GM23338 (cell line): ENCODE measurements around the gene GNB1L. TPM values are rescaled to one million over a fixed set of nuclear protein-coding genes. Genes with fewer than 3 reads are reported as not detected.

Experiments
- ATAC-seq: fragments of 200-7000 bp; cut with Tn5 transposase; 3 replicates; pipeline ENCODE4 v1.9.1; 2020
- DNase-seq: peaks from one replicate; pipeline ENCODE4 v3.0.0-alpha.2; 2015; ENCODE audit warnings: low spot score
- H2AFZ ChIP-seq: fragments of 200-600 bp; sonication (generic); 2 replicates; pipeline ENCODE4 v1.8.0; 2016; ENCODE audit warnings: antibody characterized with exemption, mild to moderate bottlenecking, moderate library complexity
- H3F3A ChIP-seq: fragments of 200-600 bp; sonication (generic); replicated peaks from 2 replicates; pipeline ENCODE4 v1.8.0; 2017; ENCODE audit warnings: antibody characterized with exemption, mixed run types, low read depth
- H3K27ac ChIP-seq: fragments of 200-600 bp; sonication (generic); 2 replicates; pipeline ENCODE4 v1.6.1; 2016; ENCODE audit warnings: low read depth
- H3K27me3 ChIP-seq: fragments of 200-600 bp; sonication (generic); 2 replicates; pipeline ENCODE4 v1.8.0; 2016; ENCODE audit warnings: mild to moderate bottlenecking, mixed run types, moderate library complexity; ENCODE audit not compliant: insufficient read depth
- H3K36me3 ChIP-seq: fragments of 200-600 bp; sonication (generic); 2 replicates; pipeline ENCODE4 v1.8.0; 2016; ENCODE audit warnings: mild to moderate bottlenecking; ENCODE audit not compliant: insufficient read depth
- H3K4me1 ChIP-seq: fragments of 200-600 bp; sonication (generic); 2 replicates; pipeline ENCODE4 v1.8.0; 2016; ENCODE audit warnings: mild to moderate bottlenecking, moderate library complexity; ENCODE audit not compliant: insufficient read depth
- H3K4me2 ChIP-seq: fragments of 200-600 bp; sonication (generic); 2 replicates; pipeline ENCODE4 v1.7.1; 2017; ENCODE audit warnings: mixed run types
- H3K4me3 ChIP-seq: fragments of 200-600 bp; sonication (generic); 2 replicates; pipeline ENCODE4 v1.6.1; 2016; ENCODE audit warnings: mixed run types
- H3K79me2 ChIP-seq: fragments of 200-600 bp; sonication (generic); replicated peaks from 2 replicates; pipeline ENCODE4 v1.8.0; 2017; ENCODE audit warnings: mild to moderate bottlenecking; ENCODE audit not compliant: insufficient read depth
- H3K9me2 ChIP-seq: fragments of 200-600 bp; sonication (generic); 2 replicates; pipeline ENCODE4 v1.8.0; 2017; ENCODE audit not compliant: insufficient read depth
- H4K20me1 ChIP-seq: fragments of 200-600 bp; sonication (generic); replicated peaks from 2 replicates; pipeline ENCODE4 v1.8.0; 2017; ENCODE audit warnings: mild to moderate bottlenecking; ENCODE audit not compliant: insufficient read depth
- H3K27ac Mint-ChIP-seq: 2 replicates; pipeline ENCODE4 v1.8.0; 2020; ENCODE audit warnings: inconsistent platforms, mild to moderate bottlenecking, moderate library complexity, mixed read lengths
- H3K27me3 Mint-ChIP-seq: 3 replicates; pipeline ENCODE4 v1.8.0; 2022; ENCODE audit warnings: low read depth, mild to moderate bottlenecking, moderate library complexity, mixed read lengths, inconsistent platforms; ENCODE audit not compliant: insufficient read depth, poor library complexity
- H3K36me3 Mint-ChIP-seq: 3 replicates; pipeline ENCODE4 v1.8.0; 2021; ENCODE audit warnings: low read depth, mild to moderate bottlenecking, inconsistent platforms, moderate library complexity, mixed read lengths
- H3K4me1 Mint-ChIP-seq: 3 replicates; pipeline ENCODE4 v1.8.0; 2020; ENCODE audit warnings: mild to moderate bottlenecking, inconsistent platforms, mixed read lengths
- H3K4me3 Mint-ChIP-seq: 3 replicates; pipeline ENCODE4 v1.8.0; 2021; ENCODE audit warnings: moderate library complexity, mild to moderate bottlenecking, inconsistent platforms, mixed read lengths
- H3K9me3 Mint-ChIP-seq: 3 replicates; pipeline ENCODE4 v1.8.0; 2020; ENCODE audit warnings: moderate library complexity, mild to moderate bottlenecking, inconsistent platforms, mixed read lengths
- CREB1 ChIP-seq: fragments of 250-450 bp; sonication (Bioruptor Pico); IDR thresholded peaks from 2 replicates; pipeline ENCODE4 v1.5.0; 2020; ENCODE audit warnings: low read depth, mild to moderate bottlenecking, moderate library complexity
- CTCF ChIP-seq, 2 experiments: fragments of 200-600 bp in 1 of 2; sonication (generic) in 1 of 2; conservative IDR thresholded peaks; 2 replicates each; pipeline versions ENCODE4 v1.5.1 to v1.6.1; 2016 to 2017; ENCODE audit warnings: antibody characterized with exemption in 2 of 2, low read depth in 2 of 2, mild to moderate bottlenecking in 2 of 2, moderate library complexity in 1 of 2
- ETS1 ChIP-seq: IDR thresholded peaks from 2 replicates; pipeline ENCODE4 v1.6.1; 2016; ENCODE audit warnings: antibody characterized with exemption
- EZH2 ChIP-seq: fragments of 200-600 bp; sonication (generic); IDR thresholded peaks from one replicate; pipeline ENCODE4 v1.8.0; 2017; ENCODE audit warnings: antibody characterized with exemption, mild to moderate bottlenecking, low read depth; ENCODE audit not compliant: unreplicated experiment
- JUNB ChIP-seq: IDR thresholded peaks from one replicate; pipeline ENCODE4 v1.6.1; 2016; ENCODE audit warnings: antibody characterized with exemption; ENCODE audit not compliant: unreplicated experiment
- NANOG ChIP-seq: IDR thresholded peaks from 2 replicates; pipeline ENCODE4 v1.6.1; 2016; ENCODE audit warnings: antibody characterized with exemption, borderline replicate concordance
- POLR2AphosphoS5 ChIP-seq: IDR thresholded peaks from 2 replicates; pipeline ENCODE4 v1.6.1; 2016; ENCODE audit warnings: antibody characterized with exemption, low read depth
- ZNF114 ChIP-seq: fragments of 250-450 bp; sonication (Bioruptor Pico); IDR thresholded peaks from 2 replicates; pipeline ENCODE4 v1.5.0; 2020; ENCODE audit warnings: mild to moderate bottlenecking, moderate library complexity
- ZNF462 ChIP-seq: fragments of 250-450 bp; sonication (Bioruptor Pico); IDR thresholded peaks from 2 replicates; pipeline ENCODE4 v1.5.0; 2020; ENCODE audit warnings: mild to moderate bottlenecking, moderate library complexity
- polyA plus RNA-seq: library from polyadenylated mRNA; unstranded; fragments of >200 nt; fragmentation: Nextera tagmentation; extraction: Ambion mirVana; gene quantifications from 2 replicates; pipeline ENCODE4 v1.2.1, GENCODE V29; 2016
- total RNA-seq: library from RNA; depleted of rRNA; stranded (reverse); fragments of >200 nt; shearing (Covaris generic); gene quantifications from 2 replicates; pipeline ENCODE4 v1.2.3, GENCODE V29; 2014

GNB1L gene
- total and polyA plus RNA-seq, 2 experiments from 2014 or later, result 15.2 to 27.8 TPM

- H3K4me1 ChIP-seq, result no peaks in the 10 kb centered on the region
Observed at GRCh38 chr22:19815093-19815822, 39.4 kb downstream of the GNB1L start.

More at GRCh38 chr22:19815093-19815822, 39.4 kb downstream of the GNB1L start:
- H3K4me3 ChIP-seq, result no peak overlapping the region
- H3K9me2 ChIP-seq, result no peaks in the 10 kb centered on the region
- no peaks in the 10 kb centered on the region; the same call in 1 of the 2 replicates for H4K20me1 ChIP-seq
- ATAC-seq, result no peak
- H3K27ac ChIP-seq, result no peak overlapping the region
- Mint-ChIP-seq H3K4me3 (no peak overlapping the region), H3K4me1 (no peaks in the 10 kb centered on the region), H3K36me3 (no peaks in the 10 kb centered on the region), H3K27ac (no peak overlapping the region), H3K9me3 (no peaks in the 10 kb centered on the region), H3K27me3 (peaks cover 8% of the 10 kb centered on the region)
- no peak for DNase-seq
- no peak for TF ChIP-seq ZNF114 (CRISPR knock-in tag)
- TF ChIP-seq ETS1, result no peak
- no peak for TF ChIP-seq CTCF (conservative IDR thresholded peaks at IDR 0.05; ENCODE audit: low read depth in 2 of 2)
- TF ChIP-seq POLR2AphosphoS5, result no peak
- TF ChIP-seq EZH2, result no peak
- no peak for TF ChIP-seq ZNF462
- no peak for TF ChIP-seq CREB1 (CRISPR knock-in tag)
- TF ChIP-seq NANOG, result no peak
- TF ChIP-seq JUNB, result no peak
- H2AFZ ChIP-seq, result no peak overlapping the region
- H3K79me2 ChIP-seq, result no peaks in the 10 kb centered on the region
- no peak overlapping the region for H3K4me2 ChIP-seq
- H3K27me3 ChIP-seq, result no peaks in the 10 kb centered on the region
- no peaks in the 10 kb centered on the region for H3K36me3 ChIP-seq
- no peaks in the 10 kb centered on the region for H3F3A ChIP-seq
